Kidney epithelial cell (primary cell): ENCODE data around the gene ESPNL. TPM values are rescaled to one million over a fixed set of nuclear protein-coding genes. Genes with fewer than 3 reads are reported as not detected.

Experiments used
- DNase-seq: peaks from one replicate; pipeline ENCODE4 v3.0.0-alpha.2; 2010; ENCODE audit warnings: low read depth
- H3K27me3 ChIP-seq: 2 replicates; pipeline ENCODE4 v1.6.0; 2011; ENCODE audit warnings: low read length; ENCODE audit not compliant: control insufficient read depth, insufficient read depth
- H3K36me3 ChIP-seq: 2 replicates; pipeline ENCODE4 v1.5.1; 2011; ENCODE audit warnings: low read length; ENCODE audit not compliant: control insufficient read depth, insufficient read depth
- H3K4me3 ChIP-seq: 2 replicates; pipeline ENCODE4 v1.5.1; 2011; ENCODE audit warnings: low read depth, mild to moderate bottlenecking, control low read depth, low read length
- total RNA-seq: library from RNA; depleted of rRNA; stranded (reverse); fragments of >200 nt; gene quantifications from 2 replicates; pipeline ENCODE4 v1.2.3, GENCODE V29; 2015
- TF ChIP-seq, protein P1 (sequence below): IDR thresholded peaks from 2 replicates; pipeline ENCODE4 v1.5.1; 2011; ENCODE audit warnings: mild to moderate bottlenecking, moderate library complexity, low read length, control low read depth, inconsistent platforms; ENCODE audit not compliant: insufficient read depth, poor library complexity, severe bottlenecking

ESPNL gene
- total RNA-seq, 1 donor from 2014 or later = 3.8 TPM

DNA sequence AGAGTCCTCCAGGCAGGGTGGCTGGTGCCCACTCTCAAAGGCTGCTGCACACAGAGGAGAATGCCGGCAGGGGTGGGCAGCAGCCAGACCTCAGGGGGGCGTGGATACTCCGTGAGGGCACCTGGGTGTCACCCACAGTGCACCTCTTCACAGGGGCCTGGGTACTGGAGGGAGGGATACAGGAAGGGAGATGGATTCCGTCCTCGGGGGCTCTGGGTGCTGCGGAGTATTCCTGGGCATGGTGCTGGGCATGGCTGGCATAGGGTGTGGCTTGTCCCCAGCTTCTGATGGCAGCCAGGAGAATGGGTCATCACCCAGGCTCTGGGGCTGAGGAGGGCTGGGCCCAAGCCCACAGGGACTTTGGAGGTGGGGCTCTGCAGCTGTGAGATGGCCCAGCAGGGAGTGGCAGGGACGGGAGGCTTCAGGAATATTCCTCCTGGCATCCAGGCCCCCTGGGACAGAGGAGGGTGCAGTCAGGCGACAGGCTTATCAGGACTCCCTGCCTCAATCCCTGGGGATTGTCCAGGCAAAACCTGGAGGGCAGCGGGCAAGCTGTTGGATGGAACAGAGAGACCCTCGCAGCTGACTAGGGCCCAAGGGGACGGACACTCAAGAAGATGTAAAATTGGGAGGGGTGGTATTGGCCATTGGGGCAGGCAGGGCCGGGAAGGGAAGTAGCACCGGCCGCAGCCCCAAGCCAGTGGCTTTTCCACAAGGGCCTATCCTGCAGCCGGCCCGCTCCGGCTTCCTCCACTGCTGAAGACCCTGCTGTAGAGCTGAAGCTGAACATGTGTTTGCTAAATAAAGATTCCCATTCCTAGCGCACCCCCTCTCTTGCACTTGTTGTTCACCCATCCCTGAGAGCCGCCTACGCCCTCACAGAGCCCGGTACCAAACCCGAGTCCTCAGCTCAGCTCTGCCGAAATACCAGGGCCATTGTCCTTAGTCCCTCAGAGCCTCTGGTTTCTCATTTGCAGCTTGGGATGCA is 32.6 kb downstream of the ESPNL start:
- H3K27me3 ChIP-seq = no peaks in the 10 kb centered on the region

DNA sequence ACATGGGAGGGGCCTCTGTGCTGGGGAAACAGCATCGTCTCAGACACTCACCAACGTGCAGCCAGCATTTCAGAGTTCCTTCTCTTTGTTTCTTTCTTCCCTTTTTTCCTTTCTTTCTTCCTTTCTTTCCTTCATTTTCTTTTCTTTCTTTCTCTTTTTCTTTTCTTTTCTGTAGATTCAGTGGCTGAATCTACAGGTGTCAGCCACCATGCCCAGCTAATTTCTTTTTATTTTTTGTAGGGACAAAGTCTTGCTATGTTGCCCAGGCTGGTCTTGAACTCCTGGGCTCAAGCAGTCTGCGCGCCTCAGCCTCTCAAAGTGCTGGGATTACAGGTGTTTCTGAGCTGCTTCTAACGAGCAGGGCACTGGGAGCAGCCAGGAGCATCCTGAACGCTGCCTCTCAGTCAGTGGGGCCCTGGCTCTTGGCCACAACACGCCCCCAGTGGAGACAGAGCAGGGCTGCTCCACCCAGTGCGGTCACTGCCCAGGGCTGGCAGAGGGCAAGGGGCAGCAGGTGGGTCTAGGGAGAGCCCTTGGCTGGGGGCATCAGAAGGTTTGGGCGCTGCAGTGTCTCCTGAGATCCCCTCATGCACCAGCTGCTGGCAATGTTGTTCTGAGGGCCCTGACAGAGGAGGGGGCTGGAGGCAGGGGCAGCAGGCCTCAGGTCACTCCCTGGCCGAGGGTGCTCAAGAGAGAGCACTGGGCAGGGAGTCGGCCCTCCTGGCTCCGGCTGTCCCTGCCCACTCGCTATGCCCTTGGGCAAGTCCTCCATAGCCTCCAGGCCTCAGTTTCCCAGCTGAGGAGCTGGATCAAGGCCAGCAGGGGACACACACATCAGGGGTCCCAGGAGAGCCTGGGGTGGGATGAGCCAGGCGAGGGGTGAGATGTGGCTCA is 33.6 kb downstream of the ESPNL start:
- Histone ChIP-seq H3K27me3 (no peaks in the 10 kb centered on the region), H3K4me3 (no peak overlapping the region), H3K36me3 (no peaks in the 10 kb centered on the region)
- TF ChIP-seq, protein P1, sequence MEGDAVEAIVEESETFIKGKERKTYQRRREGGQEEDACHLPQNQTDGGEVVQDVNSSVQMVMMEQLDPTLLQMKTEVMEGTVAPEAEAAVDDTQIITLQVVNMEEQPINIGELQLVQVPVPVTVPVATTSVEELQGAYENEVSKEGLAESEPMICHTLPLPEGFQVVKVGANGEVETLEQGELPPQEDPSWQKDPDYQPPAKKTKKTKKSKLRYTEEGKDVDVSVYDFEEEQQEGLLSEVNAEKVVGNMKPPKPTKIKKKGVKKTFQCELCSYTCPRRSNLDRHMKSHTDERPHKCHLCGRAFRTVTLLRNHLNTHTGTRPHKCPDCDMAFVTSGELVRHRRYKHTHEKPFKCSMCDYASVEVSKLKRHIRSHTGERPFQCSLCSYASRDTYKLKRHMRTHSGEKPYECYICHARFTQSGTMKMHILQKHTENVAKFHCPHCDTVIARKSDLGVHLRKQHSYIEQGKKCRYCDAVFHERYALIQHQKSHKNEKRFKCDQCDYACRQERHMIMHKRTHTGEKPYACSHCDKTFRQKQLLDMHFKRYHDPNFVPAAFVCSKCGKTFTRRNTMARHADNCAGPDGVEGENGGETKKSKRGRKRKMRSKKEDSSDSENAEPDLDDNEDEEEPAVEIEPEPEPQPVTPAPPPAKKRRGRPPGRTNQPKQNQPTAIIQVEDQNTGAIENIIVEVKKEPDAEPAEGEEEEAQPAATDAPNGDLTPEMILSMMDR = no peak
- DNase-seq = no peak

More for the DNA sequence above, 32.6 kb downstream of the ESPNL start:
- no peaks in the 10 kb centered on the region for H3K36me3 ChIP-seq
- TF ChIP-seq, protein P1 = no peak
- no peak for DNase-seq
- no peak overlapping the region for H3K4me3 ChIP-seq

DNA sequence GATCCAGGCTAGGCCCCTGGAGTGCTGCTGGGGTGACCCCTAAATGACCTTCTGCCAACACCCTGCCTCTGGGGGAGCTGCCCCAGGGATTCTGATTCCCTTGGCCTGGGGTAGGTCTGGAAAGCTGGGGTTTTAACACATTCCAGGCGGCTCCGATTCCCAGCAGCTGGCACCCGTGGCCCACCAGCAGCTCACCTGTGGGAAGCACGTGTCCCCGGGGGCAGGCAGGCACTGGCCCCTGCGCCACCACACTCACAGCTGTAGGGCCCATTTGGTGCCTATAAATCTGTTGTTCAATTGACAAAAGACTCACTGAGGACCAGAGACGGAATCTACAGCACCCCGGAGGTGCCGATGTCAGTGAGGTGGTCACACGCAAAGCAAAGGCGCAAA is 34.2 kb downstream of the ESPNL start:
- DNase-seq = no peak
- no peak overlapping the region for H3K4me3 ChIP-seq
- H3K36me3 ChIP-seq = no peaks in the 10 kb centered on the region
- H3K27me3 ChIP-seq = no peaks in the 10 kb centered on the region
- TF ChIP-seq, protein P1 = no peak

DNA sequence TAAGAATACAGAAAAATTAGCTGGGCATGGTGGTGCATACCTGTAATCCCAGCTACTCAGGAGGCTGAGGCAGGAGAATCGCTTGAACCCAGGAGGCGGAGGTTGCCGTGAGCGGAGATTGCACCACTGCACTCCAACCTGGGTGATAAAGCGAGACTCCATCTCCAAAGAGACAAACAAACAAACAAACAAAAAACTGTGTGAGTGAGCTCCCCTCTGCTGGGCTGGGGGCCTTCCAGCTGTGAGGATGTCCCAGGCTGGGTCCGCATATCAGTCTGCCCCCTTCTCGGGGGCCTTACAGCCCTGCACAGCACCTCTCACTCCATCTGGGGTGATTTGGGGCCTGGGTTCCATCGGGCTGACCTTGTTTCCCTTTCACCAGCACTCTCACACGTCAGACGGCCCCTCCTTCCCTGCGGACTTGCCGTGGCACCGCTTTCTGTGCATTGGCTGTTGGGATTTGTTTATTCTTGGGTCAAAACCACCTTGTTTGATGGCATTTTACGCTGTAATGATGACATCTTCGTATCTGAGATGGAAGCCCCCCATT is 35.5 kb downstream of the ESPNL start:
- TF ChIP-seq, protein P1 = no peak
- H3K4me3 ChIP-seq = no peak overlapping the region
- no peaks in the 10 kb centered on the region for H3K27me3 ChIP-seq
- H3K36me3 ChIP-seq = no peaks in the 10 kb centered on the region
- DNase-seq = no peak

DNA sequence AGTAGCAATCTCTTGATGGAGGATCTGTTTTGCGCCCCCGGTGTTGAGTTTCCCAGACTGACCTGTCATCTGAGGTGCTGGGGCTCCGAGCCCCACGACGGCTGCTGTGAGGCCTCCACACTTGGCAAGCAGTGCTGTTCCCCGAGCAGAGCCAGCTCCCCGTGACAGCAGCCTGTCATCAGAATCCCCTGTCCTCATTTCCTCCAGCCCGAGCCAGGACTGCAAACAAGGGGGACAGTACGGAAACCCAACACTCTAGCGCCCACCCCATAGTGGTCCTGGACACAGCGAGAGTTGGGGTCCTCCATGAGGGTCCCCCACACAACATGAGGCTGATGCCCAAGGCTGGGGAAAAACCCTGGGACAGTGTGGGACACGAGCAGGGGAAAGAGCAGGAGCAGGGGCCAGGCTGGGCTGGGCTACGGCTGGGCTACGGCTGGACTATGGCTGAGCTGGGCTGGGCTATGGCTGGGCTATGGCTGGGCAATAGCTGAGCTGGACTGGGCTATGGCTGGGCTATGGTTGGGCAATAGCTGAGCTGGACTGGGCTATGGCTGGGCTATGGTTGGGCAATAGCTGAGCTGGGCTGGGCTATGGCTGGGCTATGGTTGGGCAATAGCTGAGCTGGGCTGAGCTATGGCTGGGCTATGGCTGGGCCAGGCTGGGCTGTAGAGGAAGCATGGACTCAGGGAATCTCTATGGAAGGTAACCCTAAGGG is 36.8 kb downstream of the ESPNL start:
- no peaks in the 10 kb centered on the region for H3K36me3 ChIP-seq
- H3K27me3 ChIP-seq = no peaks in the 10 kb centered on the region
- no peak overlapping the region for H3K4me3 ChIP-seq
- DNase-seq = no peak
- TF ChIP-seq, protein P1 = no peak
